Activated CD8-positive, alpha-beta T cell treated with anti-CD3 and anti-CD28 coated beads for 36 hours (primary cell): ENCODE measurements around the gene LLGL2. TPM values are rescaled to one million over a fixed set of nuclear protein-coding genes. Genes with fewer than 3 reads are reported as not detected.

Experiments used
- ATAC-seq: fragments of 200-7000 bp; cut with Tn5 transposase; one replicate; pipeline ENCODE4 v1.10.0; 2021; ENCODE audit warnings: mild to moderate bottlenecking, moderate library complexity
- CTCF ChIA-PET: fragments of 350-600 bp; sonication (Branson Sonifier 250); formaldehyde crosslinking; loops from one replicate; lab custom pipeline; 2021; ENCODE audit warnings: antibody characterized with exemption; lab: Charles Lee
- POLR2A ChIA-PET: fragments of 350-600 bp; sonication (Branson Sonifier 250); formaldehyde crosslinking; loops from one replicate; lab custom pipeline; 2021; ENCODE audit warnings: antibody characterized with exemption; lab: Charles Lee
- DNase-seq: peaks from one replicate; pipeline ENCODE4 v3.0.0-alpha.2; 2020
- H3K27ac Mint-ChIP-seq: one replicate; pipeline ENCODE4 v1.8.0; 2021; ENCODE audit warnings: mild to moderate bottlenecking, mixed read lengths
- H3K27me3 Mint-ChIP-seq: one replicate; pipeline ENCODE4 v1.8.0; 2021; ENCODE audit warnings: mixed read lengths
- H3K36me3 Mint-ChIP-seq: one replicate; pipeline ENCODE4 v1.8.0; 2021; ENCODE audit warnings: low read depth, mixed read lengths
- H3K4me1 Mint-ChIP-seq: one replicate; pipeline ENCODE4 v1.8.0; 2021; ENCODE audit warnings: low read depth, mixed read lengths
- H3K4me3 Mint-ChIP-seq: one replicate; pipeline ENCODE4 v1.8.0; 2021; ENCODE audit warnings: mild to moderate bottlenecking, moderate library complexity, mixed read lengths
- H3K9me3 Mint-ChIP-seq: one replicate; pipeline ENCODE4 v1.8.0; 2021; ENCODE audit warnings: mixed read lengths
- CTCF ChIP-seq: fragments of 200-600 bp; IDR thresholded peaks from one replicate; pipeline ENCODE4 v1.8.0; 2022; ENCODE audit warnings: antibody characterized with exemption, mild to moderate bottlenecking
- intact Hi-C: fragments of 100-400 bp; cut with micrococcal nuclease; formaldehyde crosslinking; loops from one replicate; pipeline ENCODE4 v1.10.0; 2022
- total RNA-seq, 2 experiments: library from RNA; stranded (reverse); gene quantifications; one replicate each; pipeline ENCODE4 v1.2.3, GENCODE V29; 2021

LLGL2 gene
- total RNA-seq, 2 experiments from 2014 or later = 7.2 to 7.4 TPM

- intact Hi-C loops = no loop called here
- Mint-ChIP-seq H3K4me3 (no peak overlapping the region), H3K27ac (no peak overlapping the region), H3K27me3 (no peaks in the 10 kb centered on the region), H3K4me1 (peaks cover 4% of the 10 kb centered on the region), H3K36me3 (no peaks in the 10 kb centered on the region), H3K9me3 (no peaks in the 10 kb centered on the region)
- TF ChIP-seq CTCF = no peak
- ATAC-seq = no peak
- DNase-seq = no peak
- ChIA-PET POLR2A (no interaction called here), CTCF (interaction anchor here (1.2 kb wide), 1 partner anchor 142 kb away, joined by 4 read pairs; no protein-coding TSS in a partner anchor)
Measured at GRCh38 chr17:75605790-75606189, 80.3 kb downstream of the LLGL2 start.

GRCh38 chr17:75607086-75607485 lies 81.6 kb downstream of the LLGL2 start:
- no peaks in the 10 kb centered on the region for H3K9me3 Mint-ChIP-seq
- no peak overlapping the region for H3K4me3 Mint-ChIP-seq
- H3K4me1 Mint-ChIP-seq = peaks cover 4% of the 10 kb centered on the region
- H3K27me3 Mint-ChIP-seq = no peaks in the 10 kb centered on the region
- no peaks in the 10 kb centered on the region for H3K36me3 Mint-ChIP-seq
- ATAC-seq = no peak
- intact Hi-C loops = no loop called here
- ChIA-PET POLR2A (interaction anchor here (1.0 kb wide), 1 partner anchor 170 kb away, joined by 3 read pairs; no protein-coding TSS in a partner anchor), CTCF (interaction anchor here (1.0 kb wide), 1 partner anchor 143 kb away, joined by 5 read pairs; no protein-coding TSS in a partner anchor)
- TF ChIP-seq CTCF = no peak
- H3K27ac Mint-ChIP-seq = no peak overlapping the region
- no peak for DNase-seq

GRCh38 chr17:75610103-75610984 lies 84.8 kb downstream of the LLGL2 start:
- Mint-ChIP-seq H3K4me1 (peaks cover 4% of the 10 kb centered on the region), H3K4me3 (no peak overlapping the region), H3K9me3 (no peaks in the 10 kb centered on the region), H3K27ac (no peak overlapping the region), H3K27me3 (no peaks in the 10 kb centered on the region), H3K36me3 (no peaks in the 10 kb centered on the region)
- ATAC-seq = no peak
- CTCF ChIA-PET = interaction anchor here (0.7 to 4.3 kb wide), 6 partner anchors 9 to 139 kb away, joined by 4 to 17 read pairs (median 8); partner anchors contain the start of gene SMIM5
- DNase-seq = no peak
- no peak for TF ChIP-seq CTCF
- POLR2A ChIA-PET = interaction anchor here (1.5 kb wide), 1 partner anchor 31 kb away, joined by 4 read pairs; no protein-coding TSS in a partner anchor
- intact Hi-C loops = no loop called here

- Mint-ChIP-seq H3K4me1 (peaks cover 2% of the 10 kb centered on the region), H3K9me3 (no peaks in the 10 kb centered on the region), H3K27me3 (no peaks in the 10 kb centered on the region), H3K36me3 (no peaks in the 10 kb centered on the region), H3K4me3 (no peak overlapping the region), H3K27ac (no peak overlapping the region)
- no peak for DNase-seq
- CTCF ChIA-PET = interaction anchor here (0.9 to 4.3 kb wide), 4 partner anchors 10 to 21 kb away, joined by 3 to 17 read pairs (median 4); partner anchors contain the start of gene SMIM5
- intact Hi-C loops = no loop called here
- no peak for ATAC-seq
- no peak for TF ChIP-seq CTCF
- POLR2A ChIA-PET = no interaction called here
Measured at GRCh38 chr17:75611851-75612429, 86.4 kb downstream of the LLGL2 start.
